ENCODE data around the gene LY6G6F.

DNA sequence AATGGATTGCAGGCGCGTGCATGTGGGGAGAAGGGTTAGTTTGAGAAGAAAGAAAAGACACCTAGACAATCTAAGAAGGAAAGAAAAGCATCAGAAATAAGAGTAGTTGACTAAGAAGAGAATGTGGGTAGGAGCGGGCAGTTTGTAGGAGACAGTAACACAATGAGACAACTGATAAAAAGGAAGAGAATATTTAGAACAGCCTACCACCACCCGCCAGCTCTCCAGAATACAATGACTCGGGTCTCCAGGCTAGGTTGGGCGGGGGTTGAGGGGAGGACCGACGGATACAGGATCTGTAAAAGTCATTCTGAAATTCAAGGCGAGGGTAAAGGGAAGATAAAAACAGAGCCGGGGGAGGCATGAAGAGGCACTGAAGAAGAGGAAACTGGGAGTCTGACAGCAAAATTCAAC, 4.3 kb upstream of the LY6G6F start:
- TF ChIP-seq POLR2AphosphoS5 (IDR thresholded peaks at IDR 0.05; ENCODE audit: low read depth, low read length), result no peak
- TF ChIP-seq, protein P1, sequence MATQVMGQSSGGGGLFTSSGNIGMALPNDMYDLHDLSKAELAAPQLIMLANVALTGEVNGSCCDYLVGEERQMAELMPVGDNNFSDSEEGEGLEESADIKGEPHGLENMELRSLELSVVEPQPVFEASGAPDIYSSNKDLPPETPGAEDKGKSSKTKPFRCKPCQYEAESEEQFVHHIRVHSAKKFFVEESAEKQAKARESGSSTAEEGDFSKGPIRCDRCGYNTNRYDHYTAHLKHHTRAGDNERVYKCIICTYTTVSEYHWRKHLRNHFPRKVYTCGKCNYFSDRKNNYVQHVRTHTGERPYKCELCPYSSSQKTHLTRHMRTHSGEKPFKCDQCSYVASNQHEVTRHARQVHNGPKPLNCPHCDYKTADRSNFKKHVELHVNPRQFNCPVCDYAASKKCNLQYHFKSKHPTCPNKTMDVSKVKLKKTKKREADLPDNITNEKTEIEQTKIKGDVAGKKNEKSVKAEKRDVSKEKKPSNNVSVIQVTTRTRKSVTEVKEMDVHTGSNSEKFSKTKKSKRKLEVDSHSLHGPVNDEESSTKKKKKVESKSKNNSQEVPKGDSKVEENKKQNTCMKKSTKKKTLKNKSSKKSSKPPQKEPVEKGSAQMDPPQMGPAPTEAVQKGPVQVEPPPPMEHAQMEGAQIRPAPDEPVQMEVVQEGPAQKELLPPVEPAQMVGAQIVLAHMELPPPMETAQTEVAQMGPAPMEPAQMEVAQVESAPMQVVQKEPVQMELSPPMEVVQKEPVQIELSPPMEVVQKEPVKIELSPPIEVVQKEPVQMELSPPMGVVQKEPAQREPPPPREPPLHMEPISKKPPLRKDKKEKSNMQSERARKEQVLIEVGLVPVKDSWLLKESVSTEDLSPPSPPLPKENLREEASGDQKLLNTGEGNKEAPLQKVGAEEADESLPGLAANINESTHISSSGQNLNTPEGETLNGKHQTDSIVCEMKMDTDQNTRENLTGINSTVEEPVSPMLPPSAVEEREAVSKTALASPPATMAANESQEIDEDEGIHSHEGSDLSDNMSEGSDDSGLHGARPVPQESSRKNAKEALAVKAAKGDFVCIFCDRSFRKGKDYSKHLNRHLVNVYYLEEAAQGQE (IDR thresholded peaks at IDR 0.05; ENCODE audit: insufficient read depth in 1 of 2, low read depth in 2 of 2, low read length in 2 of 2), result no peak
- no peak for TF ChIP-seq TAF1 (IDR thresholded peaks at IDR 0.05; ENCODE audit: borderline replicate concordance, insufficient read depth, low read length)
- TF ChIP-seq FOXP2 (optimal IDR thresholded peaks at IDR 0.05; ENCODE audit: borderline replicate concordance, extremely low read depth, extremely low read length, insufficient read depth), result no peak
- no peak for TF ChIP-seq SIN3A (IDR thresholded peaks at IDR 0.05; ENCODE audit: borderline replicate concordance, insufficient read depth, low read length)
